Activated CD8-positive, alpha-beta memory T cell treated with anti-CD3 and anti-CD28 coated beads, Interleukin-2, amount 50 U/mL, for 24 hours (primary cell): Measurements from ENCODE around the gene SRRM2.

Source experiments
- DNase-seq: peaks from one replicate; pipeline ENCODE4 v3.0.0-alpha.2; 2020; ENCODE audit errors: extremely low read depth

Gene SRRM2

GRCh38 chr16:2752035-2752849 is at the start of gene SRRM2:
Gene SRRM2, plus strand, starts transcription at chr16:2752638. Its CDS starts 3,727 bp downstream, at chr16:2756365.
- DNase-seq: peak; percentile 85

GRCh38 chr16:2702871-2703745 is 49.3 kb upstream of the SRRM2 start:
- DNase-seq: no peak

GRCh38 chr16:2704166-2704982 is 48.1 kb upstream of the SRRM2 start:
- no peak for DNase-seq

DNA sequence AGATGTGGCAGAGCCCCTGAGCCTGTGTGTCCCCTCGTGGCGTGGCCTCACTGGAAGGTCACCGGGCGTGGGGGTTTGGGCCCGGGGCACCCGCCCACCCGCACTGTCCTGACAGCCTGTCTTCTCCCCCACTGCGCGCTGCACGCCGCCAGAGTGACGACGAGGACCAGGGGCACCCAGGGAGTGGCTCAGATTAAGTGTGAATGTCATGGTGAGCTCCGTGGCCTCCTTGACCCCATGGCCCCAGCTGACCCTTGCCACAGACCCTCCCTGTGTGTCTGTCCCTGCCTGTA is 47.5 kb upstream of the SRRM2 start:
- DNase-seq: no peak

DNA sequence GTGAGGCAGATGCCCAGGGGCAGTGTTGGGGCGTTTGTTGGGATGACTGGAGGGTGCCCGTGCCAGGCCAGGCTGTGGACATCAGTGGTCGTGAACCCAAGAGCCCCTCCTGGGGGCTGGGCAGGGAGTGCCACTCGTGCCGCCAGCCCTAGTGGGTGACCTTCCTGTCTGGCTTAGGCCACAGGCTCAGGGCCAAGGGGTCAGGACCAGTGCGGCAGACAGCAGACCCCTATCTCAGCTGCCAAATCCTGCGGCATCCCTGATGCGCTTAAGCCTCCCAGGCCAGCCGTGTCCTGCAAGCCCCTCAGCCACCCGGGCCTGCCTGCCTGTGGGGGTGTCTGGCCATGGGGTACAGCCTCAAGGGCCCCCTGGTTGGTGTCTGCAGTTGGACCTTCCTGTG is 47.1 kb upstream of the SRRM2 start:
- DNase-seq: no peak

DNA sequence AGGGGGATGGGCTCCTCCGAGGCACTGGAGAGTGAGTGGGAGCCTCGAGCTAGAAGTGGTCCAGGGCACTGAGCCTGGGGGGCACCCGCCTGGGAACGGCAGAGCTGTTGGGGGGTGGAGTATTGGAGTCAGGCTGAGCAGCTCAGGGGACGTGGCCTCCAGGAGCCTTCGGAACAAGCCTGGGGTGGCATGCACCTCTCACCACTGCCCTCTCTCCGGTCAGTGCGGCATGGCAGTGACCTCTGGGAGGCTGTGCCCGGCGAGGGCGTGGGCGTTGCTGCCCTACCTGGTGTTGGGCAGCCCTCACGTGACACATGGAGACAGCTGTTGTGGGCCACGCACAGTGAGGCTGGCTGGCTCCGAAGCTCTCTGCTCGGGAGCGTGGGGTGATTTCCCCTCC is 46.4 kb upstream of the SRRM2 start:
- no peak for DNase-seq

DNA sequence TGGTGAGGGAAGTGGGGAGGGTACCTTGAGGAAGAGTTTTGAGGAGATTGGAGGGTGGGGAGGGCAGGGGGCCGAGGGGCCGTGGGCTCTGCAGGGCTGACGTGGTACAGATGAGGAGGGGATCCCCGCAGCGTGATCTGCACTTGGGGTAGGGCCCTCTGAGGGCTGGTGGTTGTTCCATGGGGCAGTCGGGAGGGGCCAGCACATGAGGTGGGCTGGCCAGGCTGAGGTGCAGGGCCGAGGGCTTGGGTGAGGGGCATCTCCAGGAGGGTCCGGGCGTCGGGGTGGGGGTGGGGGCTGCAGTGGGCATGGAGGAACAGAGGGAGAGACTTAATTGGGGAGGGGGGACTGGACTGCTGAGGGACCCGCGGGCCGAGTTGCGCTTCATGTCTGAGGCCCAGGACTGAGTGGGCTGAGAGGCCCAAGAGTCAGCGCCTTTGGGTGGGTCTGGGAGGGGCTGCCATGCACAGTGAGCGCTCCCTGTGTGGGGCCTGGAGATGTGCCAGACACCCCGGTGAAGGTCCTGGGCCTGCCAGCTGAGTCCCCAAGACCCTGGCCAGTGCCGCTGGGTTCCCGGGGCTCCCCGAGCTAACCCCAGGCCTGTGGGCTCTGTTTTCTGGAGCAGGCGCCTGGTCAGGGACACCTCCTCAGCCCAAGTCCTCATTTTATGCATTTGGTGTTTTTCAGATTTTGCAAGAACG is 45.7 kb upstream of the SRRM2 start:
- no peak for DNase-seq

DNA sequence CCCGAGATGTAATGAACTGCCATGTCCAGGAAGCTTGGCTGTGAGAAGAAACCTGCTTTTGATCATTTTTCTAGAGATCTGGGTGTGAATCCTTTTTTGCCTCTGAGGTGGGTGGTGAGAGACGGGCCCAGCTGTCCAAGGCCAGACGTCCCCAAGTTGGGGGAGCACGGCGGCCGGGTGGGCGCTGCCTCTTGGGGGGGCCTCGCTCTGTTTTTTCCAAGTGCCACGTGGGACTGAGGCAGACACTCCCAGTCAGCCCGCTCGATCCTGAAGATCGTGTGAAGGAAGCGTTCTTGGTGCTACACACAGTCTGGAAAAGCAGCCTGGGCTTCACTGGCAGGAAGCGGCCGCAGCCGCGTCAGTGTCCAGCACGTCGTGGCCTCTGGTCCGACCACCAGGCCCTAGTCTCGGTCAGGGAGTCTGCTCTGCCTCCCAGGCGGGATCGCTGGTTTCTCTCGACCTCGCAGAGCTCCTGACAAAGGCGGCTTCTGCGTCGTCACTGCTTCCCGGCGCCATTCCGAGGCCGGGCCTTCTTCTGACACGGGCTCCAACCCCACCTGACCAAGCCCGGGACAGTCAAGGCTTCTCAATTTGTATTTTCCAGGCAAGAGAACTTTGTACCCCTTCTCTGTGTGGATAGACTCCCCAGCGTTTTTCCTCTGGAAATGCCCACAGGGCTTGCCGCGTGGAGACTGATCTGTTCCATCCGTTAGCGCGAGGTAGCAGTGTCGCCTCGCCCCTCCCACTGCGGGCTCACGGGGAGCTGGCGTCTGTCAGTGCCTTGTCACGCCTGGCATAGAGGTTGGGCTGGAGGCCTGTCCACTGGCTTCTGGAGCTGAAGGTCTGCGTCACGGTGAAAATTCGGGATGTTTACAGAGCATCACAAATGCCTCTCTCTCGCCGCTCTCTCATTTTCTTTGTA is 44.8 kb upstream of the SRRM2 start:
- no peak for DNase-seq

- no peak for DNase-seq
Measured at GRCh38 chr16:2708290-2708639, 44.2 kb upstream of the SRRM2 start.

GRCh38 chr16:2708955-2709587 is 43.4 kb upstream of the SRRM2 start:
- DNase-seq: no peak

DNA sequence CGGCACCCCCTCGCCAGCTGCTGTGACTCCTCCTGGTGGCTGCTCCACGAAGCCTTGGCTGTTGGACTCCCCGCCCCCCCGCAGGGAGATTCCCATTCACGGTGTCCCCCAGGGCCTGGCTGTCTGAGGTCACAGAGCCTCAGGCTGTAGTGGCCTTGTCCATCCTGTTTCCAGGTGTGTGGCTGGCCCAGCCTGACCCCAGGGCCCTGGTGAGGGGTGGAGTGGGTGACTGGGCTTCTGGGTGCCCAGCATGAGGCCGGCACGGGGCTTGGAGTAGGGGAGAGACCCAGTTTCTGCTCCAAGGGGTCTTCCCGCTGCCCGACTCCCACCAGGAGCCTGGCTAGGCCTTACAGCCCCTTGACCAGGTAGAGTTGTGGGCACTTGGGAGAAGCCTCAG is 42.9 kb upstream of the SRRM2 start:
- DNase-seq: no peak

- no peak for DNase-seq
Measured at GRCh38 chr16:2710021-2710710, 42.3 kb upstream of the SRRM2 start.

- no peak for DNase-seq
Measured at GRCh38 chr16:2710711-2711231, 41.7 kb upstream of the SRRM2 start.

DNA sequence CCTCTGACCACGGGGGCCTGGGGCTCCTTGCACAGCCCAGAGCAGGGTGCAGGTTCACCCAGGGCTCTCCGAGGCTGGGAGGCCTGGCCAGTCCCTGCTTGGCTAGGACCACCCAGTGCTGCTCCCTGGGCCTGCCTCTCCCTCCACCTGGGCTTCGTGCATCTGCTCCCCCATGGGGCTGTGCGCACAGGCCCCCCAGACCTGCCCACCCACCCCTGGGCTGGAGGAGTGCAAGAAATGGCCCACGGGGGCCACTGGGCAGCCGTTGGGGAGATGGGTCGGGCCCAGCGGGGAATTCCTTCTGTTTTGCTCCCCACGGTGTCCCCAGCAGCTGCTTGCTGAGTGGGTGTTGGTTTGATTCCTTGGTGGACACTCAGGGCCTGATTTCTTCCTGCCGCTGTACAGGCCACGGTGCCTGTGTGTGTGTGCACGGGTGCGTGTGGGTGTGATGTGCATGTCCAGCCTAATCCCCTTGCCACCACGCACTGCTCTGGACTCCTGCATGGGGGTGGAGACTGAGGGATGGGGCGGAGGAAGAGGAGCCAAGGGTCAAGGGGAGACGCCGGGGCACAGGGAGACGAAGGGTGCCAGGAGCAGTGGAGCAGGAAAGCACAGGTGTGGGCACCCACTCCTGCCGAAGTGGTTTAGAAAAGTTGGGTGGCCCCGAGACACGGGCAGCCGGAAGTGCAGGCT is 40.9 kb upstream of the SRRM2 start:
- no peak for DNase-seq

DNA sequence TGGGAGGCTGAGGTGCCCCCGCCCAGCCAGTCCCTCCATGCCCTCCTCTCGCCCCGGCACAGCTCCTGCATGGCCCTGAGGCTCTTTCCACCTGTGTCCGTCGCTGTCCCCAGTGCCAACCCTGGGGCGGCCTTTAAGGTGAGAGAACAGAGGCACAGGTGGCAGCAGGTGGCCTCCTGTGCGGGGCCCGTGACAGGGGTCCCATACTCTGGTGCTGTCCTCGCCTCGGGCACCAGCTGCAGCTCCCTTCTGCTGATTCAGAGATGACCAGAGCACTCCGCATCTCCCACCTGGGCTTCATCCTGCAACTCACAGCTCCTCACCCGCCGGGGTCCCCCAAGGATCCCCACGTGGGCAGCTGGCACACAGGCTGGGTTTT is 40.4 kb upstream of the SRRM2 start:
- no peak for DNase-seq

DNA sequence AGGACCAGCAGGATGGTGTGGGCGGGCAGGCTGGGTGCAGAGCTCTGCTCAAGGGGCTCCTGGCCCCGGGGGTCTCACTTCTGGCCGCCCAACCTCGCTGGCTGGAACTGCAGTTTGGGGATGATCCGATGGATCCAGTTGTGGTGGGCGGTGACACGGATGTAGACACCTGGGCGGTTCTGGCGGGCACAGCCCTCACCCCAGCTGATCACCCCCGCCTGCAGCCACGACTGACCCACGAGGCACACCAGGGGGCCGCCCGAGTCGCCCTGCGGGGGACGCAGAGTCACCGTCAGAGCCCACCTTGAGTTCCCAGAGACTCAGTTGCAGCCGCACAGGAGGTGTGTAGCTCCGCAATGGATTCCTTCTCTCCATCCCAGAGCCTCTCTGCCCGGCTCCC is 39.9 kb upstream of the SRRM2 start:
- no peak for DNase-seq

DNA sequence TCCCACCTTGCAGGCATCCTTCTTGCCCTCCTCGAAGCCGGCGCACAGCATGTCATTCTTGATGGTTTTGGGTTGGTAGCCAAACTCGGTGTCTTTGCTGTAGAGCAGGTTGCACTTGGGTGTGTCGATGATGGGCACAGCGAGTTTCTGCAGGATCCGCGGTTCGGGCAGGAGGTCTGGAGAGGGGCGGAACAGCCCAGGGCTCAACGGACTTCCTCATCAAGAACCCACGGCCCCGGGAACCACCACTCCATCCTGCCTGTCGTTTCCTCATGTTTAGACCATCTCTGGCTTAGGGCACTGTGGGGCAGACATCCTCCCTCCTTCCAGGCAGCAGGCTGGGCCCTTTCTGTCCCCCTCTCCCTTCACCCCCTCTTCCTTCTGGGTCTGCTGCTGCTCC is 38.9 kb upstream of the SRRM2 start:
- no peak for DNase-seq

DNA sequence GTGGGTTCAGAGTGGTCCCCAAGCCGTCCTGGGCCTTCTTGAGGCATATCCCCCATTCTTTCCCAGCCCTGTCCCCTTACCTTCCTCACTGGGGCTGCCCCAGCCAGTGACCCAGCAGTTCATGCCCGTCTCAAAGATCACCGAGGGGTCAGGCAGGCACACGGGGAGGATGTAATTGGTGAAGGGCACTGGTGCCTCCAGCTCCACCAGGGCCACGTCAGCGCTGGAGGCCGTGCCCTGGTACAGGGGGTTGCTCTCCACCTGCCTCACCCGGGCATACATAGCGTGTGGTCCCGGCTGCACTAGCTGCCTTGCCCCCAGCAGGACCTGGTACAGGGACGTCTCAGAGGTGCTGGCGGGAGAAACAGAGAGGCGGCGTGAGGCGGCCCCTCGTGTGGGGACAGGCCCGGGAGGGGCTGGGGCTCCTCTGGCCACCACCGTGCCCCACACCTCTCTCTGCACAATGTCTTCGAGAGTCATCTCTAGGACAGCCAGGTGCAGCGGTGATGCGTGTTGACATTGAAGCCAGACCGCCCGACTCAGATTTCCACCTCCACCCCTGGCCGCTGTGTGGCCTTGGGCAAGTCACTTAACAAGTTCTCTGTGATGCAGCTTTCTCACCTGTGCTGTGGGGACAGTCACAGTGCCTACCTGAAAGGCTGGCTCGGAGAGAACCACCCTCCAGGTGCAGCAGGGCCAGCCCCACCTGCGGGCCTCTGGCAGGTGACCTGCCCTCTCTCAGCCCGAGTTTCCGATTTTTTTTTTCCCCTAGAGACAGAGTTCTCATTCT is 38.3 kb upstream of the SRRM2 start:
- DNase-seq: no peak
